Measurements from ENCODE around the gene THADA.

DNA sequence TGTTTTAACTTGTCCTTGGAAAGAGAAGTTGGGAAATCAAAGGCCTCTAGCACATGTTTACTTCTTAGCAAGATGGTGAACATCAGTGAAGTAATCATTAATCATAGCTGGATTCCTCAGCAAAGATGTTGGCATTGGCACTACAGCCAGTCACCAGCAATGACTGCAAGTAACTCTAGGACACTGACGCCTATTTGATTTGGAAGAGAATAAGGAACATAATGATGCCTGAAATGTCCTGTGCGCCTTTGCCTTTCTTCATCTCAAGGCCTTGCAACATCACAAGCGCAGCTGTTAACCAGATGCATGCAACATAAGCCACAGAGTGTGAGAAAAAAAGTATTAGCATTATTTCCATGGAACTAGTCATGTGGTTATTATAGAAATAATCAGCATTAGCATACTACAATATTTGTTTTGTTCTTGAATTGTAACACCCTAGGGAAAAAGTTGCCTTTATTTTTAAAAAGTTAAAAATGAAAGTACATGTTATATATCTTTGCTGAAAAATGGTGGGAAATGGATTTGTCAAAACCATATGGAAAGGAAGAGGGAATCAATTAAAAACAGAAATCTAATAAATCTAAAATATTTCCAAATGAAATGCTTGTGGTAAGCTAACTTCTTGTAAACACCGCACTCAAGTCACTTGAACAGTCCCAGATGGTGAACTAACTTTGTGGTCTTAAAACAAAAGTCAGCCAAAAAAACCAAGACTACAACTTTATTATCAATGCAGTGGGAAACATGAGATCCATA, 55.6 kb downstream of the THADA start:
- TF ChIP-seq, protein P1, sequence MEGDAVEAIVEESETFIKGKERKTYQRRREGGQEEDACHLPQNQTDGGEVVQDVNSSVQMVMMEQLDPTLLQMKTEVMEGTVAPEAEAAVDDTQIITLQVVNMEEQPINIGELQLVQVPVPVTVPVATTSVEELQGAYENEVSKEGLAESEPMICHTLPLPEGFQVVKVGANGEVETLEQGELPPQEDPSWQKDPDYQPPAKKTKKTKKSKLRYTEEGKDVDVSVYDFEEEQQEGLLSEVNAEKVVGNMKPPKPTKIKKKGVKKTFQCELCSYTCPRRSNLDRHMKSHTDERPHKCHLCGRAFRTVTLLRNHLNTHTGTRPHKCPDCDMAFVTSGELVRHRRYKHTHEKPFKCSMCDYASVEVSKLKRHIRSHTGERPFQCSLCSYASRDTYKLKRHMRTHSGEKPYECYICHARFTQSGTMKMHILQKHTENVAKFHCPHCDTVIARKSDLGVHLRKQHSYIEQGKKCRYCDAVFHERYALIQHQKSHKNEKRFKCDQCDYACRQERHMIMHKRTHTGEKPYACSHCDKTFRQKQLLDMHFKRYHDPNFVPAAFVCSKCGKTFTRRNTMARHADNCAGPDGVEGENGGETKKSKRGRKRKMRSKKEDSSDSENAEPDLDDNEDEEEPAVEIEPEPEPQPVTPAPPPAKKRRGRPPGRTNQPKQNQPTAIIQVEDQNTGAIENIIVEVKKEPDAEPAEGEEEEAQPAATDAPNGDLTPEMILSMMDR (conservative IDR thresholded peaks at IDR 0.05; ENCODE audit: low read length), result no peak
- TF ChIP-seq EZH2phosphoT487 (IDR thresholded peaks at IDR 0.05; ENCODE audit: borderline replicate concordance, low read depth, low read length), result no peak

All from OCI-LY7 (cell line).